GM12801 (cell line): Measurements from ENCODE around the gene PPM1M.

ENCODE experiments used
- TF ChIP-seq, protein P1 (sequence below): IDR thresholded peaks from one replicate; pipeline ENCODE4 v1.5.1; 2011; ENCODE audit warnings: control low read depth; ENCODE audit not compliant: insufficient read length; ENCODE audit errors: extremely low read depth

The PPM1M gene

DNA sequence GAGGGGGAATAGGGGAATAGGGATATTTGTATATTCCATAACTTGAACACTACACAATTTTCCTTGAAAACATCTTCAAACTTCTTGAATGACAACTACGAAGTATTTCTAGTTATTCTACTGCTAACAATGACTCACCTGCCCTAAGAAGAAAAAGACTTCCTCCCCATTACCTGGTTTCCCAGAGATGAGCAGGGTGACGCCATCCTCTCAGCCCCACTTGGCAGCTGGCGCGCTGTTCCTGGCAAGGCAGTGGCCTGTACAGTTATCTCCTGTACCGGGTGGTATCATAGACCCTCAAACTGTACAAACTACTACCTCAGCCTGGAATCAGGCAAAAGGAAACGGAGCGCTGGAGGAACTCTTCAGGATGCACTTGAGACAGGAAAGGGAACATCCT is 22.5 kb downstream of the PPM1M start:
- TF ChIP-seq, protein P1, sequence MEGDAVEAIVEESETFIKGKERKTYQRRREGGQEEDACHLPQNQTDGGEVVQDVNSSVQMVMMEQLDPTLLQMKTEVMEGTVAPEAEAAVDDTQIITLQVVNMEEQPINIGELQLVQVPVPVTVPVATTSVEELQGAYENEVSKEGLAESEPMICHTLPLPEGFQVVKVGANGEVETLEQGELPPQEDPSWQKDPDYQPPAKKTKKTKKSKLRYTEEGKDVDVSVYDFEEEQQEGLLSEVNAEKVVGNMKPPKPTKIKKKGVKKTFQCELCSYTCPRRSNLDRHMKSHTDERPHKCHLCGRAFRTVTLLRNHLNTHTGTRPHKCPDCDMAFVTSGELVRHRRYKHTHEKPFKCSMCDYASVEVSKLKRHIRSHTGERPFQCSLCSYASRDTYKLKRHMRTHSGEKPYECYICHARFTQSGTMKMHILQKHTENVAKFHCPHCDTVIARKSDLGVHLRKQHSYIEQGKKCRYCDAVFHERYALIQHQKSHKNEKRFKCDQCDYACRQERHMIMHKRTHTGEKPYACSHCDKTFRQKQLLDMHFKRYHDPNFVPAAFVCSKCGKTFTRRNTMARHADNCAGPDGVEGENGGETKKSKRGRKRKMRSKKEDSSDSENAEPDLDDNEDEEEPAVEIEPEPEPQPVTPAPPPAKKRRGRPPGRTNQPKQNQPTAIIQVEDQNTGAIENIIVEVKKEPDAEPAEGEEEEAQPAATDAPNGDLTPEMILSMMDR: no peak

DNA sequence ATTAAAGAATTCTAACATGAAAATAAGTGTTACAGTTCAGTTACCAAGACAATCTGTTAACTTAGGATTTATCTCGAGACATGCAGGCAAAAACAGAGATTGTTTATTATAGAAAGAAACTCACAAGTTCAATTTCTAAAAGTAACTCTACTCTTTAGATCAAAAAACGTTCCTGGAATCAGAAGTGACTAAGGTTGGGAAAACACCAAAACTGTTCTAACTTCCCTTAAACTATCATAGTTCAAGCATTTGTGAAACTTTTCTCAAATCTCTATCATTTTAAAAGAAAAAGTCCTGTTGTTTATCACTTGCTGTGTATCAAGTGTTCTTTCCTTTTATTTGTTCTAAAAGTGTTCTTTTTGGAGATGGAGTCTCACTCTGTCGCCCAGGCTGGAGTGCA is 24.2 kb downstream of the PPM1M start:
- TF ChIP-seq, protein P1: no peak

DNA sequence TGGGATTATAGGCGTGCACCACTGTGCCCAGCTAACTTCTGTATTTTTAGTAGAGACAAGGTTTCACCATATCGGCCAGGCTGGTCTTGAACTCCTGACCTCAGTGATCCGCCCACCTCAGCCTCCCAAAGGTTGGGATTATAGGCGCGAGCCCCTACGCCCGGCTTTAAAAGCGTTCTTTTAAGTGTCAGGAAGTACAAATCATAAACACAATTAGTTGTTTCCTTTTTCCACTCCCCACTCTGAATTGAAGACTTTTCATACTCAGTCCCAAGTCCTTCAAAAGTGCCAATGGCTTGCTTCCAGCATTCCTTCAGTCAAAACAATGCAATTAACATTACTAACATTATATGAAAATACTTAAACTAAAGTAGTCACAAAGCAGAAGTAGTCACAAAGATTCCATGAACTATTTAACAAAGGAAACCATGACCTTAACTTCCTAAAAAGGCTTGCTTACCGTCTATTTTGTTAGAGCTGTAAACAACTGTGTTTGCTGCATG is 24.7 kb downstream of the PPM1M start:
- TF ChIP-seq, protein P1: no peak

DNA sequence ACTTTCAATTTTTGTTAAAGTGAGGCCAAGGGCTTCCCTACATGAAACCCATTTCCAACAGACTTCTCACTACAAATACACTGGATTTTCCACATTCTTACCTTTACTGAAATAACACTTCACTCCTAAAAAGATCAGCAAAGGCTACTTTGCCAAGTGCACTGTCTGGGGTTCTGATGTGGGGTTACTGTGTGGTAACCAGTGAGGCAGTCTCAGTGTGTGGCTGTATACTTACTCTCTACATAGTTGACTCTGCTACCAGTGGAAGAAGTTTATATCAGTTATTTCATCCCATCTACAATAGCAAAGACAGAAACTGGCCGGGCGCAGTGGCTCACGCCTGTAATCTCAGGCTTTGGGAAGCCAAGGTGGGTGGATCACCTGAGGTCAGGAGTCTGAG is 27.3 kb downstream of the PPM1M start:
- TF ChIP-seq, protein P1: no peak

DNA sequence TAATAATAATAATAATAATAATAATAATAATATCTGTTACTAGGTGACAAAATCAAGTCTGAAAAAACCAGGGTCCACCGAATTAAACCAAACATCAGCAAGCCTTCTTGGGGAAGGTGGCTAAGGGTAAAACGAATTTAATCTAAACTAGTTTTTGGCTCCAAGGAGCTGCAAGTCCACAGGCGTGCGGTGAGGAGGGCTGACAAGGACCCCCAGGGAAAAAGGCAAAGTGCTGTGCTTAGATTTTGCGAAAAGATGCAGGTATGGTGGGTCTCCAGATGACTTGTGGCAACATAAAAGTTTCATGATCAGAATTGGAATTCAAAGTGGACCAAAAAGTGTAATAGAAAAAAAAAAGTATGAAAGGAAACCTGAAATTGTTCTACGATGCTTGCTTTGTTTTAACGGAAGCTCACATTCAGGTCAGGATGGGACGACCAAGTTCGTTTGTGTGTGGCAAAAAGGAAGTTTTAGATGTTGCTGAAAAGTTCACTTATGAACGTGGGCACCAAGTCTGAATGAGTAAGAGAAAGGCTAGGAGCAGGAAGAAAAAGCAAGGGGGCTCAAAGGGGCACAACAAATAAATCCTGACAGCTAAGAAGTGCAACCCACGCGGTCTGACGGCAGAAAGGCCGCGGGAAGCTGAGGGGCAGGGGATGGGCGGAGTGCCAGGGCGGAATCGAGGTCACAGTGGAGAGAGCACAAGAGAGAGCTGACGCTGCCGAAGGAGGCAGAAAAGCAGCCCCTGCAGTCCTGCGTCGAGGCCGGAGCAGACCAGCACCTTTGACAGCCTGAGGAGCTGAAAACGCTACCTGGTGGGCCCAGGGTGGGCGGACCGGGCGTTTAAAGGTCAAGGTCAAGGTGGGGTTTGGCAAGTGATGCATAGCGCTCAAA is 31.8 kb downstream of the PPM1M start:
- TF ChIP-seq, protein P1: no peak

DNA sequence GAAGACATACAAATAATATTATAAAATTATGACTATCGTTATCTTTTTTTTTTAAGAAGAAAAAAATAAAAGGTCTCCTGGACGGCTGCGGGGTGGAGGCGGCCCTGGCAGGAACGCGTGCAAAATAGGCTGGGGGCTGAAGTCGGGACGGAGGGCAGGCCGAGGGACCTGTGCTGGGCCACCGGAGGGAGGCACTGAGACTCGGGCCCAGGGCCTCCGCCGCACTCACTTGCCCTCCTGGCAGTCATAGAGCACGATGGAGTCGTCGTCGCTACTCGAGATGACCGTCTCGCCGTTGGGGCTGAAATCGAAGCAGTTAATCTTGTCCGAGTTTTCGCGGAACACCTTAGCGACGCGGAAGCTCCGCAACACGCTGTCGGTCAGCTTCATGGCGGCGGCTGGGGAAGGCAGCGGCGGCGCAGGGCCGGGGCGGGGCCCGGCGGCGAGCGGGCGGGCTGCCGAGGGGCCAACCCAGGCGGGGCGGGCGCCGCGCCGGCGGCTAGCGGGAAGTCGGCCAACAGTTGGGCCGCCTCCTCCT is 32.5 kb downstream of the PPM1M start:
- TF ChIP-seq, protein P1: no peak

DNA sequence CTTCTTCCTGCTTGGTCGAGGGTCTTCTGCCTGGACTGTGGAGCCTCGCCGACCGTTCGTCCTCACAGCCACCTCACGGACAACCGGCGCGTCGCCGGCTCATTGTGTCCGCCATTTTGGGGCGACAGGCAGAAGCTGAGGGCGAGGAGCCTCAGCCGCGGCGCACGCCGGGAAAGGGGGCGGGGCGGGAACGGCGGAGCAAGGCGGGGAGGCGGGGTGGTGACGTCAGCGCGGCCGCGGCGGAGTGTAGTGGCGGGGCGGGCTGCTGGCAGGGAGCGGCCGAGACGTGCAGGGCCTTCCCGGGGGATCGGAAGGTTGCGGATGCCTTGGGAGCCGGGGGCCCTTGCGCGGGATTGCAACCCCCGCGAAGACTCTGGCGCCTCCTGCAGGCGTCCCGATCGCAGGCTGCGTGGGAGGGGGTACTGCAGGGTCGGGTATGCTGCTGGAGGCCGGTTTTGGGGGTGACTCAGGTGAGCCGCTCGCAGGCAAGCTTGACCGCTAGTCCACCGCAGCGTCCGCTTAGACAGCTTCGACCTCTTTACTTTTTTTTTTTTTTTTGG is 33.0 kb downstream of the PPM1M start, which contains the start of gene WDR82:
Gene WDR82 (minus strand): TSS at position 140 of the 560 bp plus-strand sequence. CDS start 288 bp downstream, outside the sequence.
- TF ChIP-seq, protein P1: no peak
